ENCODE measurements around the gene ZNF578. TPM values are rescaled to one million over a fixed set of nuclear protein-coding genes. Genes with fewer than 3 reads are reported as not detected.

Gene ZNF578
- total and polyA plus RNA-seq, 2 donors (not counting 3 experiments of a cell fraction or from before 2014, with no cell fraction given): 0.46 to 1.00 TPM

DNA sequence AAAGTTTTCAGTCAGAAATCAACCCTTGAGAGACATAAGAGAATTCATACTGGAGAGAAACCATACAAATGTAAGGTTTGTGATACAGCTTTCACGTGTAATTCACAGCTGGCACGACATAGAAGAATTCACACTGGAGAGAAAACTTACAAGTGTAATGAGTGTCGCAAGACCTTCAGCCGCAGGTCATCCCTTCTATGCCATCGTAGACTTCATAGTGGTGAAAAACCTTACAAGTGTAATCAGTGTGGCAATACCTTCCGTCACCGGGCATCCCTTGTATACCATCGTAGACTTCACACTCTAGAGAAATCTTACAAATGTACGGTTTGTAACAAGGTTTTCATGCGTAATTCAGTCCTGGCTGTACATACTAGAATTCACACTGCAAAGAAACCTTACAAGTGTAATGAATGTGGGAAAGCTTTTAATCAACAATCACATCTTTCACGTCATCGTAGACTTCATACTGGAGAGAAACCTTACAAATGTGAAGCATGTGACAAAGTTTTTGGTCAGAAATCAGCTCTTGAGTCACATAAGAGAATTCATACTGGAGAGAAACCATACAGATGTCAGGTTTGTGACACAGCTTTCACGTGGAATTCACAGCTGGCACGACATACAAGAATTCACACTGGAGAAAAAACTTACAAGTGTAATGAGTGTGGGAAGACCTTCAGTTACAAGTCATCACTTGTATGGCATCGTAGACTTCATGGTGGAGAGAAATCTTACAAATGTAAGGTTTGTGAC, 101.0 kb downstream of the ZNF578 start:
- peaks cover 17% of the 10 kb centered on the region for H3K9me3 ChIP-seq (replicated peaks; ENCODE audit: control insufficient read depth, insufficient read depth, low read length)
- intact Hi-C loops (cut with micrococcal nuclease): no loop called here
- POLR2A ChIA-PET: no interaction called here
- no peak overlapping the region for H3K27ac ChIP-seq (ENCODE audit: insufficient read depth, low read depth, low read length)
- no peaks in the 10 kb centered on the region for H3K27me3 ChIP-seq (ENCODE audit: control insufficient read depth in 2 of 2, insufficient read depth in 2 of 2, low read length in 2 of 2)
- DNase-seq (ENCODE audit: low read depth, low spot score) (no peak), FAIRE-seq (no peak)
- no peak overlapping the region for H3K4me3 ChIP-seq (replicated peaks in 1 of 3; ENCODE audit: insufficient read depth in 1 of 3, low read depth in 1 of 3, low read length in 3 of 3)
- no peak overlapping the region for H3K9ac ChIP-seq (replicated peaks; ENCODE audit: extremely low read depth, insufficient read depth, low read length)
- no peaks in the 10 kb centered on the region for H3K79me2 ChIP-seq (ENCODE audit: control insufficient read depth, insufficient read depth, low read length)
- no peaks in the 10 kb centered on the region for H3K9me1 ChIP-seq (replicated peaks; ENCODE audit: control insufficient read depth, extremely low read depth, insufficient read depth, low read length)
- no peaks in the 10 kb centered on the region for H3K4me1 ChIP-seq (ENCODE audit: control insufficient read depth, extremely low read depth, insufficient read depth, low read length)
- H3K4me2 ChIP-seq (ENCODE audit: insufficient read depth, low read length): no peak overlapping the region
- no peak overlapping the region for H2AFZ ChIP-seq (ENCODE audit: low read depth, low read length)
- H3K36me3 ChIP-seq (ENCODE audit: control insufficient read depth in 2 of 2, extremely low read depth in 1 of 2, insufficient read depth in 2 of 2, low read length in 2 of 2): peaks cover 3 to 10% of the 10 kb centered on the region in 2 experiments
- TF ChIP-seq EZH2 (IDR thresholded peaks at IDR 0.05; ENCODE audit: borderline replicate concordance, low read depth, low read length, severe bottlenecking) (no peak), POLR2A (IDR thresholded peaks at IDR 0.05; ENCODE audit: low read depth, low read length) (no peak), POLR2AphosphoS5 (IDR thresholded peaks at IDR 0.05; ENCODE audit: insufficient read depth, low read depth, low read length) (no peak), JUN (IDR thresholded peaks at IDR 0.05; ENCODE audit: borderline replicate concordance, insufficient read depth, insufficient read length, low read depth) (no peak), GATA2 (IDR thresholded peaks at IDR 0.05; ENCODE audit: insufficient read depth, insufficient read length, low read depth, low read length) (no peak), MYC (IDR thresholded peaks at IDR 0.05; ENCODE audit: low read depth, low read length) (no peak), FOS (IDR thresholded peaks at IDR 0.05; ENCODE audit: borderline replicate concordance, insufficient read depth, low read length) (no peak)
- TF ChIP-seq, protein P1, sequence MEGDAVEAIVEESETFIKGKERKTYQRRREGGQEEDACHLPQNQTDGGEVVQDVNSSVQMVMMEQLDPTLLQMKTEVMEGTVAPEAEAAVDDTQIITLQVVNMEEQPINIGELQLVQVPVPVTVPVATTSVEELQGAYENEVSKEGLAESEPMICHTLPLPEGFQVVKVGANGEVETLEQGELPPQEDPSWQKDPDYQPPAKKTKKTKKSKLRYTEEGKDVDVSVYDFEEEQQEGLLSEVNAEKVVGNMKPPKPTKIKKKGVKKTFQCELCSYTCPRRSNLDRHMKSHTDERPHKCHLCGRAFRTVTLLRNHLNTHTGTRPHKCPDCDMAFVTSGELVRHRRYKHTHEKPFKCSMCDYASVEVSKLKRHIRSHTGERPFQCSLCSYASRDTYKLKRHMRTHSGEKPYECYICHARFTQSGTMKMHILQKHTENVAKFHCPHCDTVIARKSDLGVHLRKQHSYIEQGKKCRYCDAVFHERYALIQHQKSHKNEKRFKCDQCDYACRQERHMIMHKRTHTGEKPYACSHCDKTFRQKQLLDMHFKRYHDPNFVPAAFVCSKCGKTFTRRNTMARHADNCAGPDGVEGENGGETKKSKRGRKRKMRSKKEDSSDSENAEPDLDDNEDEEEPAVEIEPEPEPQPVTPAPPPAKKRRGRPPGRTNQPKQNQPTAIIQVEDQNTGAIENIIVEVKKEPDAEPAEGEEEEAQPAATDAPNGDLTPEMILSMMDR (IDR thresholded peaks at IDR 0.05; ENCODE audit: extremely low read depth in 1 of 2, insufficient read depth in 1 of 2, low read depth in 1 of 2, low read length in 2 of 2): no peak
- TF ChIP-seq, protein P2, sequence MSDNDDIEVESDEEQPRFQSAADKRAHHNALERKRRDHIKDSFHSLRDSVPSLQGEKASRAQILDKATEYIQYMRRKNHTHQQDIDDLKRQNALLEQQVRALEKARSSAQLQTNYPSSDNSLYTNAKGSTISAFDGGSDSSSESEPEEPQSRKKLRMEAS (IDR thresholded peaks at IDR 0.05; ENCODE audit: insufficient read depth, insufficient read length): no peak
- no peaks in the 10 kb centered on the region for H4K20me1 ChIP-seq (replicated peaks; ENCODE audit: control insufficient read depth, extremely low read depth, insufficient read depth, low read length)
- dilution Hi-C loops (cut with MboI; ENCODE audit: extremely low pct_ligation_motif_present, low sequenced_read_pairs): no loop called here
- no TSS peak for BruUV-seq (replicated peaks)
- CTCF ChIA-PET: no interaction called here
